Upper lobe of left lung (tissue), 4 donors: ENCODE results near the gene BRD7.

Experiments used
- EP300 ChIP-seq, 4 donors: sonication (generic); formaldehyde crosslinking; IDR thresholded peaks; one replicate each; pipeline ENCODE4 v1.5.1; 2017; ENCODE audit warnings: antibody characterized with exemption in 4 of 4, control low read depth in 2 of 4
- POLR2AphosphoS5 ChIP-seq, 2 donors: sonication (generic); formaldehyde crosslinking; IDR thresholded peaks; one replicate each; pipeline ENCODE4 v1.5.1; 2017; ENCODE audit warnings: antibody characterized with exemption in 2 of 2
- TF ChIP-seq, protein P1 (sequence below), 6 experiments: fragments of 450-650 bp in 4 of 6; fragments of 200-600 bp in 2 of 6; sonication (generic) in 2 of 6; IDR thresholded peaks; one replicate each; pipeline ENCODE4 v1.5.1; 2016 to 2019; ENCODE audit warnings: antibody characterized with exemption in 6 of 6

- TF ChIP-seq, protein P1, sequence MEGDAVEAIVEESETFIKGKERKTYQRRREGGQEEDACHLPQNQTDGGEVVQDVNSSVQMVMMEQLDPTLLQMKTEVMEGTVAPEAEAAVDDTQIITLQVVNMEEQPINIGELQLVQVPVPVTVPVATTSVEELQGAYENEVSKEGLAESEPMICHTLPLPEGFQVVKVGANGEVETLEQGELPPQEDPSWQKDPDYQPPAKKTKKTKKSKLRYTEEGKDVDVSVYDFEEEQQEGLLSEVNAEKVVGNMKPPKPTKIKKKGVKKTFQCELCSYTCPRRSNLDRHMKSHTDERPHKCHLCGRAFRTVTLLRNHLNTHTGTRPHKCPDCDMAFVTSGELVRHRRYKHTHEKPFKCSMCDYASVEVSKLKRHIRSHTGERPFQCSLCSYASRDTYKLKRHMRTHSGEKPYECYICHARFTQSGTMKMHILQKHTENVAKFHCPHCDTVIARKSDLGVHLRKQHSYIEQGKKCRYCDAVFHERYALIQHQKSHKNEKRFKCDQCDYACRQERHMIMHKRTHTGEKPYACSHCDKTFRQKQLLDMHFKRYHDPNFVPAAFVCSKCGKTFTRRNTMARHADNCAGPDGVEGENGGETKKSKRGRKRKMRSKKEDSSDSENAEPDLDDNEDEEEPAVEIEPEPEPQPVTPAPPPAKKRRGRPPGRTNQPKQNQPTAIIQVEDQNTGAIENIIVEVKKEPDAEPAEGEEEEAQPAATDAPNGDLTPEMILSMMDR (IDR thresholded peaks at IDR 0.05) = no peak
- no peak for TF ChIP-seq EP300 (IDR thresholded peaks at IDR 0.05)
- no peak for TF ChIP-seq POLR2AphosphoS5 (IDR thresholded peaks at IDR 0.05)
Measured at GRCh38 chr16:50367777-50368409, 895 bp downstream of the BRD7 start.
